ENCODE results near the gene DDOST. TPM values are rescaled to one million over a fixed set of nuclear protein-coding genes. Genes with fewer than 3 reads are reported as not detected.
A peak's percentile ranks its signal among the peaks of the same experiment; 100 is the strongest.

DDOST gene
- polyA plus RNA-seq, 2 of the 4 experiments (the other 2 are of a cell fraction): 158 to 231 TPM

GRCh38 chr1:20696397-20697333, 35.5 kb upstream of the DDOST start:
- Histone ChIP-seq H3K27ac (peak overlapping the region; percentile 97), H3K9me3 (no peaks in the 10 kb centered on the region), H3K4me2 (peak overlapping the region; percentile 79), H3K4me3 (peak overlapping the region; percentile 48), H3K4me1 (peaks cover 28% of the 10 kb centered on the region)
- POLR2A ChIA-PET: interaction anchor here (0.6 to 1.3 kb wide), 6 partner anchors 21 to 499 kb away, joined by 3 to 9 read pairs (median 4); partner anchors contain the start of genes DDOST, HP1BP3 and KIF17
- DNase-seq (ENCODE audit: low read depth in 1 of 2, low spot score in 1 of 2) (peak; percentile 87 to 89), ATAC-seq (peak; percentile 94), FAIRE-seq (no peak)
- CTCF ChIA-PET: interaction anchor here (0.6 to 5.0 kb wide), 44 partner anchors 8 to 895 kb away, joined by 3 to 55 read pairs (median 4); partner anchors contain the start of genes DDOST, HP1BP3 and KIF17
- WGBS (ENCODE audit: missing lambda C conversion rate): 57% methylated on average over 1 of the region's 46 CpGs
- no peak for TF ChIP-seq HOXB13 (CRISPR knock-in tag; IDR thresholded peaks at IDR 0.05; ENCODE audit: low read depth)
- peak; percentile 89 for TF ChIP-seq SMC3 (IDR thresholded peaks at IDR 0.05)
- TF ChIP-seq BHLHE40 (IDR thresholded peaks at IDR 0.05; ENCODE audit: low read depth, low read length): peak; percentile 97
- TF ChIP-seq FOXS1 (CRISPR knock-in tag; IDR thresholded peaks at IDR 0.05): no peak
- peak; percentile 81 to 96 for TF ChIP-seq RAD21 (conservative IDR thresholded peaks at IDR 0.05 in 1 of 2, IDR thresholded peaks at IDR 0.05 in 1 of 2)
- no peak for TF ChIP-seq HOXB5 (CRISPR knock-in tag; IDR thresholded peaks at IDR 0.05)
- TF ChIP-seq BCL3 (IDR thresholded peaks at IDR 0.05): no peak
- 0 out of 2 replicates have a peak, but pooled peaks have one; percentile 60 for TF ChIP-seq MAZ (IDR thresholded peaks at IDR 0.05; ENCODE audit: borderline replicate concordance, low read depth, low read length)
- no peak for TF ChIP-seq NFE2L2 (conservative IDR thresholded peaks at IDR 0.05; ENCODE audit: low read length)
- TF ChIP-seq ELK1 (IDR thresholded peaks at IDR 0.05; ENCODE audit: low read depth, low read length): no peak
- peak; percentile 38; the same call in 1 of the 2 replicates for TF ChIP-seq NPAS2 (CRISPR knock-in tag; IDR thresholded peaks at IDR 0.05; ENCODE audit: borderline replicate concordance)
- TF ChIP-seq KDM5A (IDR thresholded peaks at IDR 0.05): peak; percentile 74; the same call in 1 of the 2 replicates
- TF ChIP-seq CBX8 (IDR thresholded peaks at IDR 0.05): no peak
- no peak for TF ChIP-seq EHF (CRISPR knock-in tag; IDR thresholded peaks at IDR 0.05)
- no peak for TF ChIP-seq ESRRA (IDR thresholded peaks at IDR 0.05; ENCODE audit: borderline replicate concordance, low read length)
- TF ChIP-seq ATOH8 (CRISPR knock-in tag; IDR thresholded peaks at IDR 0.05; ENCODE audit: low read depth): no peak
- TF ChIP-seq USF2 (IDR thresholded peaks at IDR 0.05): peak; percentile 85
- TF ChIP-seq MAFK (IDR thresholded peaks at IDR 0.05; ENCODE audit: partially characterized antibody): no peak
- peak; percentile 30; the same call in 1 of the 2 replicates for TF ChIP-seq GATA3 (IDR thresholded peaks at IDR 0.05; ENCODE audit: borderline replicate concordance)
- TF ChIP-seq POLR2A (IDR thresholded peaks at IDR 0.05; ENCODE audit: low read length): no peak
- no peak for TF ChIP-seq HES2 (IDR thresholded peaks at IDR 0.05)
- peak; percentile 81 for TF ChIP-seq CTCF (IDR thresholded peaks at IDR 0.05)
- TF ChIP-seq ZSCAN20 (CRISPR knock-in tag; IDR thresholded peaks at IDR 0.05): no peak
- TF ChIP-seq KDM1A (IDR thresholded peaks at IDR 0.05; ENCODE audit: low read depth): no peak
- no peak for TF ChIP-seq RNF2 (IDR thresholded peaks at IDR 0.05; ENCODE audit: borderline replicate concordance, low read depth)
- TF ChIP-seq JUN (IDR thresholded peaks at IDR 0.05): peak in 1 of 2 experiments; percentile 24; a peak in 1 of 5 replicates
- no peak for TF ChIP-seq FOSB (CRISPR knock-in tag; IDR thresholded peaks at IDR 0.05)
- TF ChIP-seq RCOR1 (IDR thresholded peaks at IDR 0.05; ENCODE audit: low read depth, low read length): no peak
- peak; percentile 92 for TF ChIP-seq MAX (IDR thresholded peaks at IDR 0.05)
- TF ChIP-seq E2F6 (IDR thresholded peaks at IDR 0.05; ENCODE audit: borderline replicate concordance, low read depth): 0 out of 2 replicates have a peak, but pooled peaks have one; percentile 57

All from A549 (cell line).